ENCODE measurements around the gene TIMM10B. TPM values are rescaled to one million over a fixed set of nuclear protein-coding genes. Genes with fewer than 3 reads are reported as not detected.
A peak's percentile ranks its signal among the peaks of the same experiment; 100 is the strongest.

Gene TIMM10B
- total and polyA plus RNA-seq, 2 of the 4 experiments (the other 2 are of a cell fraction): 24.7 to 27.1 TPM

- H3K9me3 ChIP-seq (ENCODE audit: control insufficient read depth, insufficient read depth, low read length): no peaks in the 10 kb centered on the region
- no CpG with 5 or more reads among the region's 9 CpGs for WGBS, 2 experiments (ENCODE audit: extremely low coverage in 2 of 2, insufficient read length in 1 of 2)
- no peak overlapping the region for H3K18ac ChIP-seq (ENCODE audit: low read depth, low read length)
- 0 out of 3 replicates have a peak overlapping the region, but pooled peaks have one; percentile 2 for H2BK15ac ChIP-seq (ENCODE audit: low read depth, low read length)
- H3K9me1 ChIP-seq (ENCODE audit: insufficient read depth, low read length): peaks cover 9% of the 10 kb centered on the region; the same call in 1 of the 2 replicates
- H3K4ac ChIP-seq (ENCODE audit: low read depth, low read length): peak overlapping the region; percentile 93
- H3K14ac ChIP-seq (replicated peaks; ENCODE audit: low read depth, low read length): peak overlapping the region; percentile 91
- H4K5ac ChIP-seq (ENCODE audit: low read depth, low read length): peak overlapping the region; percentile 62
- peak overlapping the region; percentile 45 for H3K56ac ChIP-seq (ENCODE audit: extremely low read depth, insufficient read depth, low read length)
- peak overlapping the region; percentile 21; the same call in 1 of the 2 replicates for H2BK120ac ChIP-seq (ENCODE audit: low read depth, low read length)
- ATAC-seq (ENCODE audit: low read depth) (no peak), DNase-seq (no peak)
- peaks cover 36% of the 10 kb centered on the region for H3K36me3 ChIP-seq (ENCODE audit: control insufficient read depth, insufficient read depth, low read length)
- H3K4me3 ChIP-seq (ENCODE audit: insufficient read depth, low read depth, low read length): peak overlapping the region; percentile 82
- ChIA-PET CTCF (no interaction called here), POLR2A (ENCODE audit: unreplicated experiment) (no interaction called here)
- H4K91ac ChIP-seq (ENCODE audit: insufficient read depth, low read depth, low read length): peak overlapping the region; percentile 78
- intact Hi-C loops (cut with micrococcal nuclease) (loop anchor here (5.0 kb wide), 2 partner anchors 122 to 202 kb away; partner anchors contain the start of genes ILK, MRPL17 and RRP8), dilution Hi-C loops (cut with HindIII; ENCODE audit: low sequenced_read_pairs, unreplicated experiment) (no loop called here), in situ Hi-C loops (cut with MboI; ENCODE audit: low sequenced_read_pairs) (no loop called here)
- H3K79me1 ChIP-seq (ENCODE audit: low read depth in 1 of 2, low read length in 2 of 2): peaks cover 39 to 62% of the 10 kb centered on the region in 2 experiments
- TF ChIP-seq, protein P1, sequence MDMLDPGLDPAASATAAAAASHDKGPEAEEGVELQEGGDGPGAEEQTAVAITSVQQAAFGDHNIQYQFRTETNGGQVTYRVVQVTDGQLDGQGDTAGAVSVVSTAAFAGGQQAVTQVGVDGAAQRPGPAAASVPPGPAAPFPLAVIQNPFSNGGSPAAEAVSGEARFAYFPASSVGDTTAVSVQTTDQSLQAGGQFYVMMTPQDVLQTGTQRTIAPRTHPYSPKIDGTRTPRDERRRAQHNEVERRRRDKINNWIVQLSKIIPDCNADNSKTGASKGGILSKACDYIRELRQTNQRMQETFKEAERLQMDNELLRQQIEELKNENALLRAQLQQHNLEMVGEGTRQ (IDR thresholded peaks at IDR 0.05; ENCODE audit: low read depth, low read length): no peak
- TF ChIP-seq RCOR1 (IDR thresholded peaks at IDR 0.05; ENCODE audit: insufficient replicate concordance, low read length) (no peak), CHD1 (IDR thresholded peaks at IDR 0.05; ENCODE audit: low read depth, low read length) (no peak; the same call in 1 of the 2 replicates)
- H3K27me3 ChIP-seq (ENCODE audit: control insufficient read depth, insufficient read depth, low read length): no peaks in the 10 kb centered on the region
- peak overlapping the region; percentile 96 for H2AFZ ChIP-seq (replicated peaks; ENCODE audit: low read length, poor library complexity)
- peaks cover 8% of the 10 kb centered on the region for H3K4me1 ChIP-seq (ENCODE audit: control insufficient read depth, insufficient read depth, low read length)
- H4K8ac ChIP-seq (ENCODE audit: low read depth in 2 of 2, low read length in 2 of 2): peak overlapping the region; percentile 45 to 96; a peak in 3 of 4 replicates
- peak overlapping the region; percentile 93 for H2AK5ac ChIP-seq (ENCODE audit: low read depth, low read length)
- no peak overlapping the region for H2BK20ac ChIP-seq (ENCODE audit: low read depth, low read length)
- BruUV-seq (replicated peaks): TSS peak; percentile 37
- H2BK5ac ChIP-seq (ENCODE audit: low read depth, low read length, poor library complexity, severe bottlenecking): no peak overlapping the region
- peaks cover 10% of the 10 kb centered on the region for H4K20me1 ChIP-seq (ENCODE audit: insufficient read depth, low read length)
- peak overlapping the region; percentile 92 for H3K4me2 ChIP-seq (ENCODE audit: low read depth, low read length)
- H2AK9ac ChIP-seq (replicated peaks; ENCODE audit: low read depth, low read length, poor library complexity): peak overlapping the region; percentile 98
- peak overlapping the region; percentile 85 for H3K23ac ChIP-seq (ENCODE audit: low read depth, low read length)
- H3K27ac ChIP-seq (ENCODE audit: insufficient read depth, low read length): peak overlapping the region; percentile 83
- H3K9ac ChIP-seq (ENCODE audit: low read depth, low read length): peak overlapping the region; percentile 95
Measured at GRCh38 chr11:6480299-6480914, 894 bp upstream of the TIMM10B start.

Data from IMR-90 (cell line).